Erythroblast (primary cell): ENCODE results near the gene FBXO22.

ENCODE experiments used
- GATA1 ChIP-seq: IDR thresholded peaks from 2 replicates; pipeline ENCODE4 v1.6.1; 2011; ENCODE audit warnings: low read depth, mild to moderate bottlenecking, control low read depth, low read length, moderate library complexity
- POLR2A ChIP-seq: IDR thresholded peaks from 2 replicates; pipeline ENCODE4 v1.6.1; 2011; ENCODE audit warnings: mild to moderate bottlenecking, low read length

DNA sequence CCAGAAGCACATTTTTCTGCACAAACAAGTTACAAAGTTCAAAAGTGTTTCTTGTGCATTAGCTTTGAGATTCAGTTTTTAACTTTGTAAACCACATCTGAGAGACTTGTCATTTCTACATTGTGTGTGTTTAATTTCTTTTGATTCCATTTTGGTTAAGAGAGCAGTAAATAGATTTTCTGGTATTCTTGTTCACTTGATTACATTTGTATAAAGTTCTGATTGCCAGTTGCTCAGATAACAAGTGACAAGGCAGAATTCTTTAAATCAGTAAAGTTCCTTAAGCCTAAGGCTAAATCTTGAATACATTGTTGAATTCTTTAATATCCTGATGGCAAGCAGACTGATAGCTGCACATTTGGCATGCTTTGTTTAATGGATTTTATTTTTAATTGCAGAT, 3.1 kb upstream of the FBXO22 start:
- TF ChIP-seq POLR2A (no peak), GATA1 (no peak)
